ENCODE measurements around the gene TFCP2. TPM values are rescaled to one million over a fixed set of nuclear protein-coding genes. Genes with fewer than 3 reads are reported as not detected.

TFCP2 gene
- 15.4 and 19.0 TPM in 2 replicates for polyA plus RNA-seq

GRCh38 chr12:51172515-51173431 lies at the start of gene TFCP2:
Gene TFCP2, minus strand, starts transcription at chr12:51173135. Its CDS starts 713 bp downstream, at chr12:51172422.

GRCh38 chr12:51217968-51218606 lies 45.2 kb upstream of the TFCP2 start, which contains the start of gene POU6F1:
Gene POU6F1, minus strand, starts transcription at chr12:51218062. Its CDS starts 11,226 bp downstream, at chr12:51206836.

GRCh38 chr12:51083126-51083833 lies 89.7 kb downstream of the TFCP2 start, which contains the start of gene CSRNP2:
Gene CSRNP2, minus strand, starts transcription at chr12:51083596. Its CDS starts 7,035 bp downstream, at chr12:51076561.

GRCh38 chr12:51047655-51048540 lies 125.0 kb downstream of the TFCP2 start, which contains the start of gene LETMD1:
Gene LETMD1, plus strand, starts transcription at chr12:51048327. Its CDS starts 30 bp downstream, at chr12:51048357.

Other genes starting within 250 kb of the TFCP2 start
- not detected in 2 replicates for gene HIGD1C, start 220.6 kb downstream of the TFCP2 start, polyA plus RNA-seq
- 38.0 and 52.9 TPM in 2 replicates for gene SLC11A2, start 146.8 kb downstream of the TFCP2 start, polyA plus RNA-seq
- gene LETMD1, start 124.8 kb downstream of the TFCP2 start, polyA plus RNA-seq, result 36.8 and 37.9 TPM in 2 replicates
- 37.9 and 39.7 TPM in 2 replicates for gene CSRNP2, start 89.5 kb downstream of the TFCP2 start, polyA plus RNA-seq
- 1.5 and 4.9 TPM in 2 replicates for gene POU6F1, start 44.9 kb upstream of the TFCP2 start, polyA plus RNA-seq
- 103 and 117 TPM in 2 replicates for gene DAZAP2, start 65.7 kb upstream of the TFCP2 start, polyA plus RNA-seq
- 1.5 TPM in 1 of 2 replicates, not detected in the other for gene SMAGP, start 97.3 kb upstream of the TFCP2 start, polyA plus RNA-seq
- not detected in 2 replicates for gene BIN2, start 151.0 kb upstream of the TFCP2 start, polyA plus RNA-seq
- 0.52 TPM in 1 of 2 replicates, not detected in the other for gene CELA1, start 173.5 kb upstream of the TFCP2 start, polyA plus RNA-seq
- not detected in 2 replicates for gene GALNT6, start 218.3 kb upstream of the TFCP2 start, polyA plus RNA-seq

All from Purkinje cell (primary cell).